Adrenal gland (tissue), 12 donors: ENCODE data around the gene PITRM1. TPM values are rescaled to one million over a fixed set of nuclear protein-coding genes. Genes with fewer than 3 reads are reported as not detected.
A peak's percentile ranks its signal among the peaks of the same experiment; 100 is the strongest.

Experiments used
- DNase-seq, 7 donors: peaks; one replicate each; pipeline ENCODE4 v3.0.0-alpha.2; 2019 to 2020
- H3K27ac ChIP-seq, 5 donors: fragments of 200-600 bp; sonication (generic) in 4 of 5; 1 replicate in 3 of 5; 2 replicates in 2 of 5; pipeline versions ENCODE4 v1.5.1 to v1.8.0; 2016 to 2020; ENCODE audit warnings: mild to moderate bottlenecking in 1 of 5
- H3K27me3 ChIP-seq: fragments of 200-600 bp; 2 replicates; pipeline ENCODE4 v1.8.0; 2021
- H3K36me3 ChIP-seq, 2 donors: fragments of 200-600 bp; replicated peaks in 1 of 2; 1 replicate in 1 of 2; 2 replicates in 1 of 2; pipeline versions ENCODE4 v1.5.1 to v1.8.0; 2018 to 2022
- H3K4me1 ChIP-seq, 2 donors: fragments of 200-600 bp; replicated peaks in 1 of 2; 1 replicate in 1 of 2; 2 replicates in 1 of 2; pipeline versions ENCODE4 v1.5.1 to v1.8.0; 2018 to 2021
- H3K4me3 ChIP-seq, 4 donors: fragments of 200-600 bp; sonication (generic) in 3 of 4; one replicate each; pipeline ENCODE4 v1.5.1; 2016 to 2018
- H3K9me3 ChIP-seq, 3 donors: fragments of 200-600 bp; sonication (generic) in 1 of 3; replicated peaks in 1 of 3; 1 replicate in 2 of 3; 2 replicates in 1 of 3; pipeline versions ENCODE4 v1.5.1 to v1.8.0; 2016 to 2021
- CTCF ChIP-seq, 6 experiments: fragments of 450-650 bp in 4 of 6; fragments of 200-600 bp in 2 of 6; sonication (generic) in 1 of 6; IDR thresholded peaks; 1 replicate in 5 of 6; 2 replicates in 1 of 6; pipeline versions ENCODE4 v1.5.1 to v1.8.0; 2016 to 2021; ENCODE audit warnings: antibody characterized with exemption in 6 of 6, mild to moderate bottlenecking in 2 of 6, moderate library complexity in 1 of 6
- POLR2A ChIP-seq, 2 donors: fragments of 450-650 bp; IDR thresholded peaks; one replicate each; pipeline ENCODE4 v1.6.1; 2017; ENCODE audit warnings: antibody characterized with exemption in 2 of 2, mild to moderate bottlenecking in 2 of 2, moderate library complexity in 1 of 2
- WGBS, 4 donors: extraction: QIAGEN DNeasy Blood & Tissue Kit in 2 of 4; methylation state at CpG; one replicate each; pipeline versions ENCODE4 v1.1.5 to v1.1.7; 2013 to 2017; 5-methylcytosine and 5-hydroxymethylcytosine counted together
- intact Hi-C, 2 donors: fragments of 100-400 bp; cut with DNase I; formaldehyde crosslinking; loops; one replicate each; pipeline versions ENCODE4 v1.14.1 to v1.15.0; 2022 to 2023
- polyA plus RNA-seq, 3 donors: library from polyadenylated mRNA; stranded (reverse); fragments of 200-250 nt in 2 of 3; fragments of 350-450 nt in 1 of 3; fragmentation: Illumina TruSeq in 1 of 3; extraction: RNeasy Lipid Tissue Mini Kit (QIAGEN cat#74804) in 1 of 3; gene quantifications; one replicate each; pipeline ENCODE4 v1.2.3, GENCODE V29; 2013 to 2014
- total RNA-seq, 9 donors: library from RNA; depleted of rRNA in 4 of 9; stranded (reverse); fragments of >200 nt in 4 of 9; fragments of 120-200 nt in 1 of 9; fragmentation: NEBNext Ultra II Directional in 1 of 9; extraction: Animal tissue kit (Norgen Biotek cat#: 25700) in 1 of 9; gene quantifications; one replicate each; pipeline versions ENCODE4 v1.1.0 to v1.2.4, GENCODE V29; 2013 to 2023
- donor health status: healthy with polysubstance abuse.
- donor health status: Bipolar disorder and iron deficiency.
- donor health status: DM: yes; HTN: yes; CAD: no.
- donor health status: DM: no; HTN: no; CAD: no.
- donor health status: DM: no; HTN: no; CAD: no.
- donor health status: DM: yes; HTN: yes; CAD: no.

Gene PITRM1
- total and polyA plus RNA-seq, 12 donors: 83.0 to 204 (median 102) TPM

- H3K36me3 ChIP-seq: no peaks in the 10 kb centered on the region
- peak overlapping the region in 3 of 5 donors; percentile 20 to 41 (median 35) for H3K27ac ChIP-seq
- H3K27me3 ChIP-seq: no peaks in the 10 kb centered on the region
- TF ChIP-seq CTCF (IDR thresholded peaks at IDR 0.05) (no peak), POLR2A (IDR thresholded peaks at IDR 0.05) (no peak)
- H3K4me3 ChIP-seq: no peak overlapping the region
- no peaks in the 10 kb centered on the region for H3K9me3 ChIP-seq
- intact Hi-C loops: no loop called here
- 58 to 72% (median 70%) methylated on average over 16 to 19 of the region's 19 CpGs for WGBS, 4 donors
- peak in 2 of 7 donors; percentile 36 to 54 for DNase-seq
- H3K4me1 ChIP-seq: peaks cover 2 to 3% of the 10 kb centered on the region in 2 donors
These were observed 69.7 kb downstream of the PITRM1 start for GRCh38 chr10:3102720-3103427.

DNA sequence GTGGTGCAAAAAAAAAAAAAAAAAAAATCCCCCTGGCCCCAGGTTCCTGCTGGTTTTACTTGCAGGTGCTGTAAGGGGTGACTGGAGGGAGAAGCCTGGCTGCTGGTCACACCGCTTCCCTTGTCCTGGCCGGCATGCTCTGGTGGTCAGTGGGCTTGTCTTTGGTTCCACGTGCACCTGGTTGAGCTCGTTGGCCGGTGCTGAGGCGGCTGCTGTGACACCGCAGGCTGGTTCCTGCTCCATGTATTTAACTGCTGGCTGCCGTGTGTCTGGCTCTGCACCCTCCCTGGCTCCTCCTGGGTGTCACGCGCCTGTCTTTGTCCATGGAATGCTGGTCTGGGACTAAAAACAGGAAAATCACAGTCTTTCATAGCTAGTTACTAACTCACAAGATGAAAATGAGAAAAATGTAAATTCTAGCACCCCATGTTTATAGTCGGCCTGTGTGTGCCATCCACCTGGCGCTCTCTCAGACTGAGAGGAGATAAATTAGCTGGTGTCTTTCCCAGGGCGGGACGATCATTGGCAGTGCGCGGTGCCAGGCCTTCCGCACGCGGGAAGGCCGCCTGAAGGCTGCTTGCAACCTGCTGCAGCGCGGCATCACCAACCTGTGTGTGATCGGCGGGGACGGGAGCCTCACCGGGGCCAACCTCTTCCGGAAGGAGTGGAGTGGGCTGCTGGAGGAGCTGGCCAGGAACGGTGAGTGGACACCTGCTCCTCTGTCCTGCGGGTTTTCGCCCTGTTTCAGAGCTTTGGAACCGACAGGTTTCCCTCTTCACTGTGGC, 71.5 kb downstream of the PITRM1 start:
- WGBS, 4 donors: 96 to 98% (median 97%) methylated on average over 28 to 31 of the region's 31 CpGs
- H3K36me3 ChIP-seq: no peaks in the 10 kb centered on the region
- H3K27ac ChIP-seq: no peak overlapping the region
- no peak for DNase-seq
- no peaks in the 10 kb centered on the region for H3K27me3 ChIP-seq
- intact Hi-C loops: no loop called here
- TF ChIP-seq POLR2A (IDR thresholded peaks at IDR 0.05) (no peak), CTCF (IDR thresholded peaks at IDR 0.05) (no peak)
- H3K4me3 ChIP-seq: no peak overlapping the region
- no peaks in the 10 kb centered on the region for H3K9me3 ChIP-seq
- H3K4me1 ChIP-seq: peaks cover 3 to 6% of the 10 kb centered on the region in 2 donors

- WGBS, 4 donors: 92 to 97% (median 96%) methylated on average over 19 of the region's 19 CpGs
- Histone ChIP-seq H3K9me3 (no peaks in the 10 kb centered on the region), H3K4me3 (no peak overlapping the region), H3K4me1 (peaks cover 8 to 11% of the 10 kb centered on the region in 2 donors), H3K36me3 (no peaks in the 10 kb centered on the region), H3K27ac (no peak overlapping the region), H3K27me3 (no peaks in the 10 kb centered on the region)
- intact Hi-C loops: no loop called here
- DNase-seq: no peak
- TF ChIP-seq POLR2A (IDR thresholded peaks at IDR 0.05) (no peak), CTCF (IDR thresholded peaks at IDR 0.05) (no peak)
These were observed 72.3 kb downstream of the PITRM1 start for GRCh38 chr10:3100093-3100792.
